NCI-H82 treated with DMSO at 0.1 percent for 48 hours (cell line): ENCODE measurements around the gene TMC7.
"Not testable (repeated sequence)": the region's sequence is repeated elsewhere in the genome, so short reads cannot be mapped to it uniquely, and the experiment has no call there.

ENCODE experiments used
- DNase-seq: peaks from one replicate; lab custom pipeline; 2025; ENCODE audit not compliant: unreplicated experiment; lab: John Stamatoyannopoulos, UW

The TMC7 gene

GRCh38 chr16:18983565-18984434, at the start of gene TMC7:
Gene TMC7, plus strand, starts transcription at chr16:18983934. Its CDS starts 130 bp downstream, at chr16:18984064.
- DNase-seq, result peak; percentile 67

- DNase-seq, result no peak
Observed at GRCh38 chr16:18936727-18937340, 46.9 kb upstream of the TMC7 start.

GRCh38 chr16:18937390-18937789, 46.3 kb upstream of the TMC7 start:
- DNase-seq, result no peak

- no peak for DNase-seq
Observed at GRCh38 chr16:18938986-18939385, 44.7 kb upstream of the TMC7 start.

- no peak for DNase-seq
Observed at GRCh38 chr16:18941471-18941870, 42.3 kb upstream of the TMC7 start.

GRCh38 chr16:18942061-18942460, 41.7 kb upstream of the TMC7 start:
- DNase-seq, result no peak

- no peak for DNase-seq
Observed at GRCh38 chr16:18943414-18943813, 40.3 kb upstream of the TMC7 start.

GRCh38 chr16:18945233-18945632, 38.5 kb upstream of the TMC7 start:
- no peak for DNase-seq

- no peak for DNase-seq
Observed at GRCh38 chr16:18948372-18949020, 35.2 kb upstream of the TMC7 start.

GRCh38 chr16:18950469-18951185, 33.1 kb upstream of the TMC7 start:
- DNase-seq, result no peak

- no peak for DNase-seq
Observed at GRCh38 chr16:18953547-18953946, 30.2 kb upstream of the TMC7 start.

- DNase-seq, result not testable (repeated sequence)
Observed at GRCh38 chr16:18955874-18956580, 27.7 kb upstream of the TMC7 start.

GRCh38 chr16:18956658-18957241, 27.0 kb upstream of the TMC7 start:
- DNase-seq, result not testable (repeated sequence)

- DNase-seq, result no peak
Observed at GRCh38 chr16:18958621-18959029, 25.1 kb upstream of the TMC7 start.

GRCh38 chr16:18959031-18959505, 24.7 kb upstream of the TMC7 start:
- no peak for DNase-seq

- DNase-seq, result no peak
Observed at GRCh38 chr16:18965555-18965954, 18.2 kb upstream of the TMC7 start.

GRCh38 chr16:18966791-18967190, 16.9 kb upstream of the TMC7 start:
- no peak for DNase-seq

GRCh38 chr16:18969050-18969854, 14.5 kb upstream of the TMC7 start:
- peak; percentile 70 for DNase-seq

- no peak for DNase-seq
Observed at GRCh38 chr16:18969855-18970240, 13.9 kb upstream of the TMC7 start.
